Measurements from ENCODE around the gene BAG3. TPM values are rescaled to one million over a fixed set of nuclear protein-coding genes. Genes with fewer than 3 reads are reported as not detected.

BAG3 gene
- total and polyA plus RNA-seq, 9 of the 15 experiments (the other 6 are each of a cell fraction or from before 2014, with no cell fraction given), result 2.6 to 27.4 (median 7.2) TPM

- TF ChIP-seq ZBTB2 (IDR thresholded peaks at IDR 0.05), result no peak
- no peak for TF ChIP-seq SUPT5H (IDR thresholded peaks at IDR 0.05)
- TF ChIP-seq RHOXF2B (CRISPR knock-in tag; conservative IDR thresholded peaks at IDR 0.05), result no peak
- no peak for TF ChIP-seq ETV5 (CRISPR knock-in tag; IDR thresholded peaks at IDR 0.05; ENCODE audit: low read depth)
- TF ChIP-seq PHB2 (IDR thresholded peaks at IDR 0.05; ENCODE audit: low read depth), result no peak
- no peak for TF ChIP-seq ARID3A (IDR thresholded peaks at IDR 0.05; ENCODE audit: borderline replicate concordance, low read depth, low read length)
- no peak for TF ChIP-seq PCBP2 (IDR thresholded peaks at IDR 0.05; ENCODE audit: low read depth, low read length, poor library complexity, severe bottlenecking)
- TF ChIP-seq BCLAF1 (IDR thresholded peaks at IDR 0.05; ENCODE audit: borderline replicate concordance in 1 of 2, control insufficient read depth in 1 of 2, low read depth in 2 of 2, low read length in 1 of 2), result no peak
- TF ChIP-seq LCOR (CRISPR knock-in tag; IDR thresholded peaks at IDR 0.05), result no peak
- no peak for TF ChIP-seq PHTF2 (CRISPR knock-in tag; IDR thresholded peaks at IDR 0.05)
- no peak for TF ChIP-seq HMBOX1 (IDR thresholded peaks at IDR 0.05)
- TF ChIP-seq RCOR1 (IDR thresholded peaks at IDR 0.05; ENCODE audit: borderline replicate concordance in 1 of 2, low read depth in 2 of 2, low read length in 2 of 2), result no peak
These were observed 24.4 kb downstream of the BAG3 start (continued) for GRCh38 chr10:119675483-119676170.
